Measurements from ENCODE around the gene CD300C. TPM values are rescaled to one million over a fixed set of nuclear protein-coding genes. Genes with fewer than 3 reads are reported as not detected.
A peak's percentile ranks its signal among the peaks of the same experiment; 100 is the strongest.

CD300C gene
- total and polyA plus RNA-seq, 10 of the 15 experiments (the other 5 are each of a cell fraction or from before 2014, with no cell fraction given), result 0.12 to 0.38 (median 0.23) TPM; not detected in 3

- ChIA-PET SMC1A (ENCODE audit: uncharacterized antibody, unreplicated experiment) (interaction anchor here (0.9 kb wide), 1 partner anchor 71 kb away, joined by 3 read pairs; no protein-coding TSS in a partner anchor), RAD21 (ENCODE audit: unreplicated experiment) (no interaction called here), POLR2A (interaction anchor here (0.6 kb wide), 1 partner anchor 104 kb away, joined by 3 read pairs; no protein-coding TSS in a partner anchor), CTCF (no interaction called here)
- no TSS peak for BruUV-seq (replicated peaks)
- H3K9me3 ChIP-seq (replicated peaks; ENCODE audit: control insufficient read depth, insufficient read depth, low read length), result no peaks in the 10 kb centered on the region
- FAIRE-seq (no peak), DNase-seq (ENCODE audit: low read depth, low spot score) (no peak), ATAC-seq (no peak)
- H3K4me3 ChIP-seq, result no peak overlapping the region
- H3K9ac ChIP-seq (ENCODE audit: control insufficient read depth, insufficient read depth, low read length), result no peak overlapping the region
- in situ Hi-C loops (cut with MboI), result loop anchor here (10.0 kb wide), 1 partner anchor 55 kb away; no protein-coding TSS in a partner anchor
- no peaks in the 10 kb centered on the region for H3K4me1 ChIP-seq (ENCODE audit: control insufficient read depth, insufficient read depth, low read length)
- TF ChIP-seq BACH1 (IDR thresholded peaks at IDR 0.05; ENCODE audit: borderline replicate concordance) (no peak), MLLT1 (IDR thresholded peaks at IDR 0.05) (no peak), NR2F1 (conservative IDR thresholded peaks at IDR 0.05) (no peak), YBX1 (IDR thresholded peaks at IDR 0.05) (no peak), ZNF687 (IDR thresholded peaks at IDR 0.05) (no peak), RAD51 (IDR thresholded peaks at IDR 0.05) (no peak), NR2C2 (IDR thresholded peaks at IDR 0.05; ENCODE audit: borderline replicate concordance, control insufficient read depth, insufficient read length, low read depth) (peak; percentile 52)
- H2AFZ ChIP-seq (ENCODE audit: control insufficient read depth, low read depth, low read length), result no peak overlapping the region
- H3K4me2 ChIP-seq (ENCODE audit: control insufficient read depth, insufficient read depth), result no peak overlapping the region
- peaks cover 0 to 3% of the 10 kb centered on the region in 2 experiments; a peak in 1 of 4 replicates for H3K27me3 ChIP-seq (replicated peaks in 1 of 2; ENCODE audit: control insufficient read depth in 2 of 2, insufficient read depth in 2 of 2, low read length in 1 of 2)
- no peaks in the 10 kb centered on the region for H3K36me3 ChIP-seq (ENCODE audit: control insufficient read depth in 2 of 2, insufficient read depth in 2 of 2, low read length in 1 of 2)
- H3K79me2 ChIP-seq (ENCODE audit: control insufficient read depth, insufficient read depth, low read length), result no peaks in the 10 kb centered on the region
- intact Hi-C loops (cut with micrococcal nuclease; ENCODE audit: unreplicated experiment), result loop anchor here (5.0 kb wide), 1 partner anchor 78 kb away; no protein-coding TSS in a partner anchor
- no peaks in the 10 kb centered on the region for H4K20me1 ChIP-seq (ENCODE audit: control insufficient read depth, insufficient read depth)
- 35% methylated on average over 32 of the region's 32 CpGs for WGBS (ENCODE audit: insufficient coverage, insufficient replicate concordance, low lambda C conversion rate, missing lambda C conversion rate)
- H3K27ac ChIP-seq (ENCODE audit: control insufficient read depth, insufficient read depth), result no peak overlapping the region
These were observed 23.4 kb upstream of the CD300C start for GRCh38 chr17:74569020-74570003.

Data from GM12878 (cell line).